GM12878 (cell line): Measurements from ENCODE around the gene SHISA6. TPM values are rescaled to one million over a fixed set of nuclear protein-coding genes. Genes with fewer than 3 reads are reported as not detected.

Experiments used
- ATAC-seq: fragments of 200-7000 bp; cut with Tn5 transposase; 3 replicates; pipeline ENCODE4 v1.9.1; 2020; ENCODE audit warnings: mild to moderate bottlenecking, moderate library complexity
- BruUV-seq: library from RNA; stranded (reverse); fragments of 400-500 nt; replicated peaks from 2 replicates; lab custom pipeline; 2021; lab: Mats Ljungman, UMichigan
- CTCF ChIA-PET: fragments of 300-600 bp; sonication (Branson Sonifier 250); formaldehyde crosslinking; extraction: SDS; loops from one replicate; lab custom pipeline; 2021; ENCODE audit warnings: inconsistent platforms; lab: Yijun Ruan, JAX
- POLR2A ChIA-PET: fragments of 350-600 bp; formaldehyde crosslinking; extraction: SDS; loops from one replicate; lab custom pipeline; 2021; ENCODE audit warnings: inconsistent platforms; lab: Charles Lee
- RAD21 ChIA-PET: fragments of 300-600 bp; sonication (Branson Sonifier 250); formaldehyde crosslinking; loops from one replicate; lab custom pipeline; 2023; ENCODE audit warnings: antibody characterized with exemption; ENCODE audit not compliant: unreplicated experiment; lab: Charles Lee
- SMC1A ChIA-PET: fragments of 300-600 bp; sonication (Branson Sonifier 250); formaldehyde crosslinking; loops from one replicate; lab custom pipeline; 2023; ENCODE audit not compliant: unreplicated experiment, uncharacterized antibody; lab: Charles Lee
- DNase-seq: peaks from one replicate; pipeline ENCODE4 v3.0.0-alpha.2; 2011; ENCODE audit warnings: low read depth, low spot score
- FAIRE-seq: peaks from 3 replicates; lab custom pipeline; 2011; peaks lifted over from hg19 to GRCh38; lab: Jason Lieb, UNC
- H2AFZ ChIP-seq: 2 replicates; pipeline ENCODE4 v1.6.0; 2011; ENCODE audit warnings: low read depth, low read length, control low read depth; ENCODE audit not compliant: control insufficient read depth
- H3K27ac ChIP-seq: 2 replicates; pipeline ENCODE4 v1.5.1; 2011; ENCODE audit warnings: control low read depth; ENCODE audit not compliant: control insufficient read depth, insufficient read depth
- H3K27me3 ChIP-seq, 2 experiments: replicated peaks in 1 of 2; 2 replicates each; pipeline versions ENCODE4 v1.6.0 to v1.6.1; 2011; ENCODE audit warnings: low read length in 1 of 2; ENCODE audit not compliant: control insufficient read depth in 2 of 2, insufficient read depth in 2 of 2
- H3K36me3 ChIP-seq, 2 experiments: 2 replicates each; pipeline ENCODE4 v1.5.1; 2011; ENCODE audit warnings: low read length in 1 of 2; ENCODE audit not compliant: control insufficient read depth in 2 of 2, insufficient read depth in 2 of 2
- H3K4me1 ChIP-seq: 2 replicates; pipeline ENCODE4 v1.6.1; 2011; ENCODE audit warnings: mild to moderate bottlenecking, low read length, moderate library complexity, mixed read lengths; ENCODE audit not compliant: control insufficient read depth, insufficient read depth
- H3K4me2 ChIP-seq: 2 replicates; pipeline ENCODE4 v1.6.0; 2011; ENCODE audit warnings: control low read depth; ENCODE audit not compliant: control insufficient read depth, insufficient read depth
- H3K4me3 ChIP-seq: fragments of 200-600 bp; sonication (generic); 2 replicates; pipeline ENCODE4 v1.5.1; 2016
- H3K79me2 ChIP-seq: 2 replicates; pipeline ENCODE4 v1.6.0; 2011; ENCODE audit warnings: low read length; ENCODE audit not compliant: control insufficient read depth, insufficient read depth
- H3K9ac ChIP-seq: 2 replicates; pipeline ENCODE4 v1.8.0; 2011; ENCODE audit warnings: low read length, control low read depth, mixed read lengths; ENCODE audit not compliant: control insufficient read depth, insufficient read depth
- H3K9me3 ChIP-seq: replicated peaks from 3 replicates; pipeline ENCODE4 v1.5.1; 2011; ENCODE audit warnings: mild to moderate bottlenecking, low read length; ENCODE audit not compliant: control insufficient read depth, insufficient read depth
- H4K20me1 ChIP-seq: 2 replicates; pipeline ENCODE4 v1.6.0; 2011; ENCODE audit not compliant: control insufficient read depth, insufficient read depth
- ELK1 ChIP-seq: IDR thresholded peaks from 2 replicates; pipeline ENCODE4 v1.6.1; 2012; ENCODE audit warnings: low read depth, low read length, improper control_type of control experiment
- HDAC6 ChIP-seq: fragments of 200-600 bp; sonication (generic); IDR thresholded peaks from one replicate; pipeline ENCODE4 v1.8.0; 2017; ENCODE audit warnings: antibody characterized with exemption; ENCODE audit not compliant: unreplicated experiment
- IKZF2 ChIP-seq, 2 experiments: fragments of 450-650 bp; IDR thresholded peaks; 2 replicates each; pipeline ENCODE4 v1.6.1; 2017; ENCODE audit warnings: mild to moderate bottlenecking in 2 of 2, moderate library complexity in 2 of 2
- KAT2A ChIP-seq: conservative IDR thresholded peaks from 2 replicates; pipeline ENCODE4 v1.6.1; 2011; ENCODE audit warnings: low read depth, low read length; ENCODE audit not compliant: control insufficient read depth
- MXI1 ChIP-seq: fragments of 150-350 bp; IDR thresholded peaks from 2 replicates; pipeline ENCODE4 v1.6.1; 2011; ENCODE audit warnings: low read depth, mild to moderate bottlenecking, inconsistent platforms, low read length, improper control_type of control experiment
- NFYB ChIP-seq: IDR thresholded peaks from 2 replicates; pipeline ENCODE4 v1.6.1; 2011; ENCODE audit warnings: low read depth, mild to moderate bottlenecking, low read length, improper control_type of control experiment, moderate library complexity; ENCODE audit not compliant: insufficient read depth
- NR2F1 ChIP-seq: fragments of 450-650 bp; conservative IDR thresholded peaks from 2 replicates; pipeline ENCODE4 v1.6.1; 2017; ENCODE audit warnings: mild to moderate bottlenecking
- RFX5 ChIP-seq: IDR thresholded peaks from 2 replicates; pipeline ENCODE4 v1.6.1; 2011; ENCODE audit warnings: low read depth, low read length, improper control_type of control experiment
- SIN3A ChIP-seq: IDR thresholded peaks from 2 replicates; pipeline ENCODE4 v1.6.1; 2012; ENCODE audit warnings: low read depth, low read length, improper control_type of control experiment
- SUPT20H ChIP-seq: IDR thresholded peaks from 2 replicates; pipeline ENCODE4 v1.6.1; 2011; ENCODE audit warnings: low read depth, mild to moderate bottlenecking, low read length, moderate library complexity, borderline replicate concordance; ENCODE audit not compliant: control insufficient read depth
- WRNIP1 ChIP-seq: IDR thresholded peaks from 2 replicates; pipeline ENCODE4 v1.6.1; 2011; ENCODE audit warnings: low read depth, low read length, improper control_type of control experiment, borderline replicate concordance
- ZNF622 ChIP-seq: fragments of 450-650 bp; IDR thresholded peaks from 2 replicates; pipeline ENCODE4 v1.6.1; 2017; ENCODE audit warnings: mild to moderate bottlenecking, inconsistent platforms
- ZNF687 ChIP-seq: fragments of 450-650 bp; IDR thresholded peaks from 2 replicates; pipeline ENCODE4 v1.6.1; 2017; ENCODE audit warnings: mild to moderate bottlenecking, moderate library complexity
- WGBS: methylation state at CpG from one replicate; pipeline ENCODE4 v1.1.6; 2016; ENCODE audit warnings: low lambda C conversion rate; ENCODE audit not compliant: insufficient replicate concordance, insufficient coverage; ENCODE audit errors: missing lambda C conversion rate; 5-methylcytosine and 5-hydroxymethylcytosine counted together
- in situ Hi-C: fragments of 300-500 bp; cut with MboI; formaldehyde crosslinking; loops from 9 replicates; pipeline ENCODE4 v1.14.3; 2018; ENCODE audit warnings: mixed read lengths
- intact Hi-C: fragments of 100-400 bp; cut with micrococcal nuclease; formaldehyde crosslinking; loops from one replicate; pipeline ENCODE4 v1.14.2; 2022; ENCODE audit not compliant: unreplicated experiment
- polyA plus RNA-seq, 11 experiments: library from polyadenylated mRNA; depleted of rRNA in 4 of 11; unstranded in 6 of 11; stranded (reverse) in 5 of 11; fragments of >200 nt; fragmentation: Nextera tagmentation in 4 of 11; fragmentation: Illumina TruSeq in 1 of 11; extraction: Ambion mirVana in 4 of 11; extraction: Trizol in 1 of 11; gene quantifications; 1 replicate in 1 of 11; 2 replicates in 10 of 11; pipeline versions ENCODE4 v1.2.1 to v1.2.3, GENCODE V29; 2011 to 2016; ENCODE audit warnings: inconsistent platforms in 2 of 11, missing spikeins in 2 of 11, low read depth in 1 of 11
- total RNA-seq, 4 experiments: library from RNA; depleted of rRNA in 3 of 4; stranded (reverse); fragments of >200 nt in 3 of 4; fragmentation: Illumina TruSeq in 1 of 4; extraction: Trizol in 1 of 4; gene quantifications; 2 replicates each; pipeline versions ENCODE4 v1.2.1 to v1.2.3, GENCODE V29; 2013 to 2021

Gene SHISA6
- total and polyA plus RNA-seq, 10 of the 15 experiments (the other 5 are each of a cell fraction or from before 2014, with no cell fraction given) = not detected

GRCh38 chr17:11324846-11325420 is 83.9 kb downstream of the SHISA6 start:
- H3K4me1 ChIP-seq = no peaks in the 10 kb centered on the region
- POLR2A ChIA-PET = no interaction called here
- no peak overlapping the region for H3K4me2 ChIP-seq
- TF ChIP-seq HDAC6 (no peak), MXI1 (no peak), ZNF622 (no peak), NFYB (no peak), ELK1 (no peak), KAT2A (no peak), NR2F1 (no peak), ZNF687 (no peak), SUPT20H (no peak), SIN3A (no peak), RFX5 (no peak), WRNIP1 (no peak), IKZF2 (IDR thresholded peaks at IDR 0.05) (no peak)
- H2AFZ ChIP-seq = no peak overlapping the region
- RAD21 ChIA-PET = no interaction called here
- no peaks in the 10 kb centered on the region for H4K20me1 ChIP-seq
- H3K27ac ChIP-seq = no peak overlapping the region
- 11% methylated on average over 10 of the region's 10 CpGs for WGBS
- H3K9me3 ChIP-seq = no peaks in the 10 kb centered on the region
- intact Hi-C loops (no loop called here), in situ Hi-C loops (loop anchor here (10.0 to 25.0 kb wide), 2 partner anchors 90 to 837 kb away; no protein-coding TSS in a partner anchor)
- no peaks in the 10 kb centered on the region for H3K36me3 ChIP-seq
- ATAC-seq (no peak), DNase-seq (no peak), FAIRE-seq (no peak)
- H3K27me3 ChIP-seq = no peaks in the 10 kb centered on the region
- H3K4me3 ChIP-seq = no peak overlapping the region
- SMC1A ChIA-PET = no interaction called here
- no peak overlapping the region for H3K9ac ChIP-seq
- no TSS peak for BruUV-seq
- no peaks in the 10 kb centered on the region for H3K79me2 ChIP-seq
- CTCF ChIA-PET = no interaction called here
